ENCODE results near the gene HMGCS2.

DNA sequence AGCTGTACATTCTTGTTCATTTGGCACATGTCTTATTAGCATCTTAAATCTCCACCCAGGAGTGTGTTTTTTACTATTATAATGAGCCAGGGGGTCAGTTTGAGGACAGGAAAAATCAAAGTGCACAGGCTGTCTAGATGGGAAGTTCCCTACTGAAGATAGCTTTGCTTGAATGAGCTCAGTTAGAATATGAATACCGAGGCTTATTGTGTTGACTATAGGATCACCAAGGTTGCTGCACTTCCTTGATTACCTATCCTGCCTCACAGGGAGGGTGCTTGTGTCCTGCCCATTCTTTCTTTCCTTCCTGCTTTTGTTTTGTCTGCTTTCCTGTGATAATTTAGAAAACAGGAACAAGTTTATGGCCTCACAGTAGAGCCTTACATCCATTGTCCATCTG is 40.7 kb downstream of the HMGCS2 start:
- TF ChIP-seq, protein P1, sequence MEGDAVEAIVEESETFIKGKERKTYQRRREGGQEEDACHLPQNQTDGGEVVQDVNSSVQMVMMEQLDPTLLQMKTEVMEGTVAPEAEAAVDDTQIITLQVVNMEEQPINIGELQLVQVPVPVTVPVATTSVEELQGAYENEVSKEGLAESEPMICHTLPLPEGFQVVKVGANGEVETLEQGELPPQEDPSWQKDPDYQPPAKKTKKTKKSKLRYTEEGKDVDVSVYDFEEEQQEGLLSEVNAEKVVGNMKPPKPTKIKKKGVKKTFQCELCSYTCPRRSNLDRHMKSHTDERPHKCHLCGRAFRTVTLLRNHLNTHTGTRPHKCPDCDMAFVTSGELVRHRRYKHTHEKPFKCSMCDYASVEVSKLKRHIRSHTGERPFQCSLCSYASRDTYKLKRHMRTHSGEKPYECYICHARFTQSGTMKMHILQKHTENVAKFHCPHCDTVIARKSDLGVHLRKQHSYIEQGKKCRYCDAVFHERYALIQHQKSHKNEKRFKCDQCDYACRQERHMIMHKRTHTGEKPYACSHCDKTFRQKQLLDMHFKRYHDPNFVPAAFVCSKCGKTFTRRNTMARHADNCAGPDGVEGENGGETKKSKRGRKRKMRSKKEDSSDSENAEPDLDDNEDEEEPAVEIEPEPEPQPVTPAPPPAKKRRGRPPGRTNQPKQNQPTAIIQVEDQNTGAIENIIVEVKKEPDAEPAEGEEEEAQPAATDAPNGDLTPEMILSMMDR (IDR thresholded peaks at IDR 0.05; ENCODE audit: borderline replicate concordance, extremely low read depth, low read length, poor library complexity, severe bottlenecking), result no peak
- no peak for TF ChIP-seq EZH2 (IDR thresholded peaks at IDR 0.05; ENCODE audit: borderline replicate concordance, low read depth, low read length, severe bottlenecking)
